Measurements from ENCODE around the gene GRM5.

DNA sequence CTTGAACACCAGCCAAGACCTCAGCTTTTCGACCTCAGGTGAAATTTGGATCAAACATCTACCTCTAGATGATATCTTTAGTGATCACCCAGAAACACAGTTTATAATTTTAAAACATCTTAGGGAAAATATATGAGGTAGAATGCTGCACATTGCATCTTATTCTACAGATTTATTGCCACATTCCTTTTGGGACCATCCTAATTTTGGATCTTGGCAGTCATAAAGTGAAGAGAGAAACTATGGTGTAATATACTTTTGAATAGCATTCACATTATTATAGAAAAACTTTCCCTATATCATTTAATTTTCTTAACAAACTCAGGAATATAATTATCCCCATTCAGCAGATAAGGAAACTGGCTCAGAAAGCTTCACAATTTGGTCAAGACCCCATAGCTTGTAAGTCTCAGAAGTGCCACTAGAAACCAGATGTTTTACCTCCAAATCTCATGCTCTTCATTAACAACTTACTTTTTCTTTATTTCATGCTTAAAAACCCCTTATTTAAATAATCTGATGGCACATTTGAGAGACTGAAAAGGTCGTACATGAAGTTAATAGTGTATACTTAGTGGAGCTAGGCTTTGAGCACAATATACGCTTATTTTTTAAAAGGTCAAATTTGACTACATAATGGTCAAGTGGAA lies 529.0 kb downstream of the GRM5 start:
- no peak for TF ChIP-seq FOXA1 (IDR thresholded peaks at IDR 0.05)
- TF ChIP-seq, protein P1, sequence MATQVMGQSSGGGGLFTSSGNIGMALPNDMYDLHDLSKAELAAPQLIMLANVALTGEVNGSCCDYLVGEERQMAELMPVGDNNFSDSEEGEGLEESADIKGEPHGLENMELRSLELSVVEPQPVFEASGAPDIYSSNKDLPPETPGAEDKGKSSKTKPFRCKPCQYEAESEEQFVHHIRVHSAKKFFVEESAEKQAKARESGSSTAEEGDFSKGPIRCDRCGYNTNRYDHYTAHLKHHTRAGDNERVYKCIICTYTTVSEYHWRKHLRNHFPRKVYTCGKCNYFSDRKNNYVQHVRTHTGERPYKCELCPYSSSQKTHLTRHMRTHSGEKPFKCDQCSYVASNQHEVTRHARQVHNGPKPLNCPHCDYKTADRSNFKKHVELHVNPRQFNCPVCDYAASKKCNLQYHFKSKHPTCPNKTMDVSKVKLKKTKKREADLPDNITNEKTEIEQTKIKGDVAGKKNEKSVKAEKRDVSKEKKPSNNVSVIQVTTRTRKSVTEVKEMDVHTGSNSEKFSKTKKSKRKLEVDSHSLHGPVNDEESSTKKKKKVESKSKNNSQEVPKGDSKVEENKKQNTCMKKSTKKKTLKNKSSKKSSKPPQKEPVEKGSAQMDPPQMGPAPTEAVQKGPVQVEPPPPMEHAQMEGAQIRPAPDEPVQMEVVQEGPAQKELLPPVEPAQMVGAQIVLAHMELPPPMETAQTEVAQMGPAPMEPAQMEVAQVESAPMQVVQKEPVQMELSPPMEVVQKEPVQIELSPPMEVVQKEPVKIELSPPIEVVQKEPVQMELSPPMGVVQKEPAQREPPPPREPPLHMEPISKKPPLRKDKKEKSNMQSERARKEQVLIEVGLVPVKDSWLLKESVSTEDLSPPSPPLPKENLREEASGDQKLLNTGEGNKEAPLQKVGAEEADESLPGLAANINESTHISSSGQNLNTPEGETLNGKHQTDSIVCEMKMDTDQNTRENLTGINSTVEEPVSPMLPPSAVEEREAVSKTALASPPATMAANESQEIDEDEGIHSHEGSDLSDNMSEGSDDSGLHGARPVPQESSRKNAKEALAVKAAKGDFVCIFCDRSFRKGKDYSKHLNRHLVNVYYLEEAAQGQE (IDR thresholded peaks at IDR 0.05), result no peak
- TF ChIP-seq TAF1 (conservative IDR thresholded peaks at IDR 0.05), result no peak
- TF ChIP-seq, protein P2, sequence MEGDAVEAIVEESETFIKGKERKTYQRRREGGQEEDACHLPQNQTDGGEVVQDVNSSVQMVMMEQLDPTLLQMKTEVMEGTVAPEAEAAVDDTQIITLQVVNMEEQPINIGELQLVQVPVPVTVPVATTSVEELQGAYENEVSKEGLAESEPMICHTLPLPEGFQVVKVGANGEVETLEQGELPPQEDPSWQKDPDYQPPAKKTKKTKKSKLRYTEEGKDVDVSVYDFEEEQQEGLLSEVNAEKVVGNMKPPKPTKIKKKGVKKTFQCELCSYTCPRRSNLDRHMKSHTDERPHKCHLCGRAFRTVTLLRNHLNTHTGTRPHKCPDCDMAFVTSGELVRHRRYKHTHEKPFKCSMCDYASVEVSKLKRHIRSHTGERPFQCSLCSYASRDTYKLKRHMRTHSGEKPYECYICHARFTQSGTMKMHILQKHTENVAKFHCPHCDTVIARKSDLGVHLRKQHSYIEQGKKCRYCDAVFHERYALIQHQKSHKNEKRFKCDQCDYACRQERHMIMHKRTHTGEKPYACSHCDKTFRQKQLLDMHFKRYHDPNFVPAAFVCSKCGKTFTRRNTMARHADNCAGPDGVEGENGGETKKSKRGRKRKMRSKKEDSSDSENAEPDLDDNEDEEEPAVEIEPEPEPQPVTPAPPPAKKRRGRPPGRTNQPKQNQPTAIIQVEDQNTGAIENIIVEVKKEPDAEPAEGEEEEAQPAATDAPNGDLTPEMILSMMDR (IDR thresholded peaks at IDR 0.05; ENCODE audit: low read depth, low read length, missing input control), result no peak
- TF ChIP-seq RAD21 (IDR thresholded peaks at IDR 0.05), result no peak
- TF ChIP-seq YY1 (IDR thresholded peaks at IDR 0.05), result no peak
- TF ChIP-seq, protein P3, sequence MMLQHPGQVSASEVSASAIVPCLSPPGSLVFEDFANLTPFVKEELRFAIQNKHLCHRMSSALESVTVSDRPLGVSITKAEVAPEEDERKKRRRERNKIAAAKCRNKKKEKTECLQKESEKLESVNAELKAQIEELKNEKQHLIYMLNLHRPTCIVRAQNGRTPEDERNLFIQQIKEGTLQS (IDR thresholded peaks at IDR 0.05), result no peak
